NCI-H345 (cell line): Measurements from ENCODE around the gene ATP9B.

Source experiments
- DNase-seq: peaks from one replicate; lab custom pipeline; 2025; lab: John Stamatoyannopoulos, UW

ATP9B gene

DNA sequence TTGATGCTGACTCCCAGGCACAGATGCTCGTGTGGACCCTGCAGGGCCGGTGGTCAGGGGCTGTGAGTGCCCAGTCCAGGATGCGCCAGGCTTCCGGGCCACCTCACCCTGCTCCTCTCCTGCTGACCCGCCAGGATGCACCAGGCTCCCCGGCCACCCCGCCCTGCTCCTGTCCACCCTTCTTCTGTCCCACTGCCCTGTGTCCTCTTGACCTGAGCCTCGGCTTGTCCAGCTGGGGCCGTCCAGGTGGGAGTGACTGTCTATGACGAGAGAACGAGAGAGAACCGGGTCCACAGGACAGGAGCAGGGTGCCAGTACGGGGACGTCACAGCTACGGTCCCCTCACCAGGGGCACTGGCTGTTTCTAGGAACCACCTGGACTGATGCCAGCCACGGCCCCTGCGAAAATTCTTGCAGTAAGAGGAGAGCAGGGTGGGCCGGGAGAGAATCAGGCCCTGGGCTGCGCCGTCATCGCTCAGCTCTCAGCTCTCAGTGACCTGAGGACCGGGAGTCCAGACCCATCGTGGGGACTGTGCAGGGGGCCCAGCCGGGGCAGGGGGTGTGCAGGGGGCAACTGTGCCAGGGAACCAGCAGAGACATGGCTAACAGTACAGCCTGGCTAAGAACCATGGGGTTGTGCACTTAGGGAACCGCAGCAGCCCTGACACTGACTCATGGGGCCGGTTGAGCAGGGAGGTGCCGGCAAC is 313.6 kb downstream of the ATP9B start:
- no peak for DNase-seq

DNA sequence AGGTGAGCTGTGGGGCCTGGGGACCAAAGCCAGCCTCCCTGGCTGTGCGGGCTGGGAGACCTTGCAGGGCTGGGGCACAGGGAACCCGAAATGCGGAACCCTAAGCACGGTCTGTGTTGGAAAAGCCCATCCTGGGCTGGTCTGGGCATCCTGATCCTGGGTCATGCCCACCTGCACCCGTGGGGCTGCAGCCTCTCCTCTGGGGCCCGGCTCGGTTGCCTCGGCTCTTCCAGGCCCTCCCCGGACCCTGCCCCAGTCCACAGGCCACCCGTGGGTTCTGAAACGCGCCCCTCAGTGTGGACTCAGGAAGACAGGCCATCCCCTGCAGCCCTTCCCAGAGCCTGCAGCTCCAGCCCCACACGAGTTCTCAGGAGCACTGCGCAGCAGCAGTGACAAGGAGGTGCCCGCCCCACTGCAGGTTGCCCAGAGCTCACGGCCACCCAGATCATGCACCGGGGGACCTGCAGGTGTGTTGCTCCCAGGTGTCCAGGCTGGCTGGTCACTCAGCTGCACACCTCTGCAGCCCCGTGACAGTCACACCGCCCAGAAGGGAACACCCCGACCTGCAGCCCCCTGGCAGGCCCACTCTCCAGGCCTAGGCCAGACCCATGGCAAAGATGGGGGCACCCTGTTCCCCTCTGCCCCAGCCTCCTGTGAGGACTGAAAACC is 314.3 kb downstream of the ATP9B start:
- no peak for DNase-seq

DNA sequence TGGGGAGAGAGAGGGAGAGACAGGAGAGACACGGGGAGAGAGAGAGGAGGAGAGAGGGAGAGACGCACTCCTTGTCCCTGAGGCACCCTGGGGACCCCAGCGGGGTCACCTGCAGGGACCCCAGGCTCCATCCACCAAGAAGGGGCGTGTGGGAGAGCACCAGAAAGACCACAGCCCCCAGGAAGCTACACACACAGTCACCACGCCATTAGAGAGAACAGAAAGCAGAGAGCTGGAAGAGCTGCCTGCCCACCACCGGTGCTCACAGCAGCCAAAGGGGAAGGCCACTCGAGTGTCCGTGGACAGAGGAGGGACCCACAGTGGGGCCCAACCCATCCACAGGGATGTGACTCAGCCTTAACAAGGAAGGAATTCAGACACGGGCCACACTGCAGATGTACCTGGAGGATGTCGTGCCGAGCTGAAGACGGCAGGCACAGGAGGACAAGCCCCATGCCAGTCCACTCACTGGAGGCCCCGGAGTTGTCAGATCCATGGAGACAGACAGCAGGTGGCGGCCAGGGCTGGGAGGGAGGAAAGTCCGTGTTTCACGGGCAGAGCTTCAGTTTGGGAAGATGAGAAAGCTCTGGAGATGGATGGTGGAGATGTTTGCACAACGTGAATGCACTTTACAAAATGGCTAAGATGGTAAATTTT is 315.1 kb downstream of the ATP9B start:
- no peak for DNase-seq

GRCh38 chr18:79384834-79385233 is 315.6 kb downstream of the ATP9B start:
- DNase-seq = no peak

GRCh38 chr18:79385326-79385707 is 316.1 kb downstream of the ATP9B start:
- DNase-seq = no peak

GRCh38 chr18:79385708-79386341 is 316.6 kb downstream of the ATP9B start:
- DNase-seq = no peak

DNA sequence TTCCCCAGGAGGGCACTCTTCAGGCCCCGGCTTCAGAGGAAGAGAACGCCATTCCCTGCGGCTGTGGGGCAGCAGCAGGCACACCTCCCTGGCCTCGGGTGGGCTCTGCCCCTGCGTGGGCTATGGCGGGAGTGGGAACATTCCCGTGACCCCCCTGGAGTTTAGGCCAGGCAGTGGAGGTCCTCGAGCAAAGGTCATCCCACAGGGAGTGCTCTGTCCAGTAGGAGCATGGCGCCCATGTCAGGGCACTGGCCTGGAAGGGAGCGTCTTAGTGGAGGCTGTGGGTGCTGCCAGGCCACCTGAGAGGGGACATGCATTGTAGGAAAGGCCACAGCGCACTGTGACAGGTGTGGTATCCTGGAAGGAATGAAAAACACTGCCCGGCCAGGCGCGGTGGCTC is 317.4 kb downstream of the ATP9B start:
- DNase-seq = no peak

DNA sequence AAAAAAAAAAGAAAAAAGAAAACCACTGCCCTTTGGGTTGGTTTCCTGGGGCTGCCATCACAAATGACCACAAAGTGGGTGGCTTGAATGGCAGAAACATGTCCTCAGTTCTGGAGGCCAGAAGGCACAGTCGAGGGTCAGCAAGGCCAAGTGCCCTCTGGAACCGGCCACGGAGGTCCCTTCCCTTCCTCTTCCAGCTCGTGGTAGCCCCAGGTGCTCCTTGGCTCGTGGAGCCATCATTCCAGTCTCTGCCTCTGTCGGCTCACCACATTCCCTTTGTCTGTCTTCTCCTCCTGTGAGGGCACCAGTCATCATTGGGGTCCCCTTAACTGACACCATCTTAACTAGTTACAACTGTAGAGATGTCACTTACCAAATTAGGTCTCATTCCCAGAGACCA is 318.0 kb downstream of the ATP9B start:
- DNase-seq = no peak

- DNase-seq = no peak
Measured at GRCh38 chr18:79387615-79388014, 318.4 kb downstream of the ATP9B start.

- no peak for DNase-seq
Measured at GRCh38 chr18:79388043-79388442, 318.8 kb downstream of the ATP9B start.

GRCh38 chr18:79389689-79390088 is 320.5 kb downstream of the ATP9B start:
- no peak for DNase-seq

DNA sequence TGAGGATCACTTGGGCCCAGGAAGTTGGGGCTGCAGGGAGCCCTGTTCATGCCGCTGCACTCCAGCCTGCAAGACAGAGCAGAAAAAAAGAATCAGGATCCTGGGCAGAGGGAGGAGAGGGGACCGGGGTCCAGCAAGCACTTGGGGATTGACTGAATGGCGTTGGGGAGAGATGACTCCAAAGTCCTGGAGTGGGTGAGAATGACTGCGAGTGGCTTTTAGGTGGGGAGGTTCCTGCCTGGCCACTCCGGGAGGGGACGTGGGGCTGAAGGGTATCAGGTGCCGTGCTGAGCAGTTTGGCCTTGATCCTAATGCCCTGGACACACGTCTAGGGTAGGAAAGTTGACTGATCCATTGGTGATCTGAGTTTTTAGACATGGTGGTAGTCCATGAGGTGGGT is 323.0 kb downstream of the ATP9B start:
- no peak for DNase-seq

DNA sequence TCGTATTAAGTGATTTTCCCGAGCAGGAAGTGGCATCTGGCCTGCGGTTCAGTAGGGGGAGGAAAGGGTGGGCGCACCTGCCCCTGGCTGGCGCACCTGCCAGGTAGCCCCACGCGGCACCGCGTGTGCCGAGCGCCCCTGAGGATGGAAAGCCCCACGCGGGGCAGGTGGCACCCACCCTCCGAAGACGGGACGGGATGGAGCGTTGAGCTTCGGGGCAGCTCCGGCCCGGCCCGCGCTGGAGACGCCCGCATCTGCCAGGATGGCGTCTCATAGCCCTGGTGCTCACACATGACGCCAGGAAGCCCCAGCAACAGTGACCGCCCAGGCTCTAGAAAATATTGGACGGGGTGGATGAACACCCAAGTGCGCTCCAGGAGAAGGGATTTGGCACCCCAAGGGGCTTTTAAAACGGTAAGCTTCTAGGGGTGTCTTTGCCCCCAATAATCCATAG is 324.0 kb downstream of the ATP9B start:
- peak; percentile 8 for DNase-seq

- DNase-seq = peak; percentile 64
Measured at GRCh38 chr18:79393635-79394533, 324.7 kb downstream of the ATP9B start.

DNA sequence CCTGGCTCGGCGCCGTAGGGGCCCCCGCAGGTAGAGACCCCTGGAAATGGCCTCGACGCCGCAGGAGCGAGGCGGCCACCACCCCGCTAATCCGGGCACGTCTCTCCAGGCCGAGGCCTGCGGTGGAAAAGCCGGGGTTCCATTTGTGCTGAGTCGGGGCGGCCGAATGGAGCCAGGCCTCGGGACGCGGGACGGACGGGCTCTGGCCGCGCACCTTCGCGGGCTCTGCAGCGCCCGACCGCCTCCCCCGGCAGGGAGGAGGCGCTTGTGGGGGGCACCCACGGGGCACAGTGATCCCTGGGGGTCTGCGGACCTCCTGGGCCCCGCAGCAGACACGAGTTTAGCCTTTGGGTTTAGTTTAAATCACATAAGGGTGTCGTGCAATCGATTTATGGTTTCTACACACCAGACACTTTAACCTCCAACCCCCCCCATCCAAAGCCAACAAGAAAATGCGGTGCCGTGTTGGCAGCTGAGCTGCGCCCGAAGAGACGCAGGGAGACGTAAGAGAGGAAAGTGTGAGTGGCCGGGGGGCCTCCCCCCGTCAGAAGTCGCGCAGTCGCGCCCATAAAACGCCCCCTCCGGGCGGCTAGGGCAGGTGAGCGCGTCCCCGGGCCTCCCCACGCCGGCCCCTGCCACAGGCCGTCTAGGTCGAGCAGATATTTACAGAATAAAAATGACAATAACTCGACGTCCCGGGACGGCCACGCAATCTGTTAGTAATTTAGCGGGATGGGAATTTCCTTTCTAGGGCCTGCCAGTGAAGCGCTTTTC is 325.5 kb downstream of the ATP9B start:
- DNase-seq = peak; percentile 44

DNA sequence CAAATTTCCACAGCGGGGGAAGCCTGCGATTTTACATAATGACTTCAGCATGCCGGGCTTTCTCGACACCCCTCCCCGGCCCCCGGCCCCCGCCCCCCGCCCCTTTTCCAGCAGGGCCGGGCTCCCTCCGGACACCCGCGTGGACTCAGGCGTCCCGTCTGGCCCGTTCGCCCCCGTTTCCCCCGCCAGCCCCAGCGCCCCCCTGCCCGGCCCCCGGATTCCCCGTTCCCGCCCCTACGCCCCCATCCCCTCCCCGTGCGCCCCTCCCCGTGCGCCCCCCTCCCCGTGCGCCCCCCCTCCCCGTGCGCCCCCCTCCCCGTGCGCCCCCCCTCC is 326.1 kb downstream of the ATP9B start:
- no peak for DNase-seq

- peak; percentile 52 for DNase-seq
Measured at GRCh38 chr18:79395761-79396404, 326.7 kb downstream of the ATP9B start, which contains the start of gene NFATC1. NFATC1 (plus strand) TSS chr18:79395930; CDS start chr18:79396225, 295 bp downstream.

DNA sequence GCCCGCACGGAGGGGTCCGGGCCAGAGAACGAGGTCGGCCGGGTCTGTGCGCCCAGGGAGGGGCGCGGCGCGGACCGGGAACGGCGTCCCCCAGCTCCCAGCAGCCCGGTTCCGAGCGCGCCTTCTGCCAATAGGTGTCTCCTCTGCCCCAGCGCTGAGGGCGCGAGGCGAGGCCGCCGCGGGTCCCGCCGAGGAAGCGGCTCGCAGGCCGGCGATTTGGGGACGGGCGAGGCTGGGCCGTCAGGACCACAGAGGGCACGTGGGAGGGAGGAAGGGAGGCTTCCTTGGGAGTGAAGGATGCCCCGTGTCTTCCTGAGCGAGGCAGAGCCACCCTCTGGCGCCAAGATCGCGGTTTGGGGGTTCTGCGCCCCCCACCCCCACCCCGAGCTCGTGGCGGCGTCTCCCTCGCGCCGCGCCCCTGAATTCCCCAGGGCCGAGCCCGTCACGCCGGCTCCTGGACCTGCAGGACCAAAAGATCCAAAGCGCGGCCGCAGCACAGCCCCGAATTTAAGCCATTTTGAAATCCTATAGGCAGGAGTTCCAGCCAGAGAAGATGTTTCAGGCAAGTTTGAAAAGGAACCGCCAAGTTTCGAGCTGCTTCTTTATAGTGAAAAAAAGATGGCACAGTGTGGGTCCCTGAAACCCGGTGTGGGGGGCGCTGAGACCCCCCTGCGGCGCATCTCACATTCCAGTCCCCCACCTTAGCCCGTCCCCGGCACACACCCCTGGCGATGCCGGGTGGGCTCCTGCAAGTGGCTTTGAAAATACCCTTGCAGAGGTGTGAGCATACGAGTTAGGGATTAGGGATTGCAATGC is 327.4 kb downstream of the ATP9B start:
- no peak for DNase-seq

DNA sequence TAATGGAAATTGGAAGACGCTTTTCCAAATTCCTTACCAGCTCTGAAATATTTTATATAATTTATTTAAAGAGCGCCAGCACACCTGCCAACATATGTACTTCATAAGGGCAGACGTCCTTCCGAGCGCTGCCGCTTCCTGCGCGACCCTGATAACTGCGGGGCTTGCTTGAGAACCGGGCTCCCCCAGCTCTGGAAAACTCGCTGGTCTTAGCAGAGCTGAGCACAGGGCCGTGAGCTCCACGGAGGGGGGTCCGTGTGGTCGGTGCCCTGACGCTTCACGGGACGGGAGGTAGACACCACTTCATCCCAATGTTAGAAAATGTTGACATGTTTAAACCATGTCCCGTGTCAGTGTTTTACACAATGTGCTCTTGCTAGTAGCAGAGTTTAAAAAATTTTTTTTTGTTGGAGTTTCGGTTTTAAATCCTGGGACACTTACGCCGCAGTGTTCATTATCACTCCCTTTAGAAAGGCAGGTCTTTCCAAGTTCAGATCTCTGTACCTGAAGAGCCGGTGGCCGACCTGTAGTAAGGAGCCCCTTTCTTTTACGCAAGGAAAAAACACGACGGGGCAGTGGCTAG is 328.1 kb downstream of the ATP9B start:
- no peak for DNase-seq
